Central memory CD8-positive, alpha-beta T cell (primary cell): Measurements from ENCODE around the gene URGCP.
"Not testable (repeated sequence)": the region's sequence is repeated elsewhere in the genome, so short reads cannot be mapped to it uniquely, and the experiment has no call there.

Experiments used
- ATAC-seq: fragments of 150-1000 bp; cut with Tn5 transposase; replicated peaks from 2 replicates; pipeline ENCODE4 v1.10.0; 2022; ENCODE audit warnings: mild to moderate bottlenecking, moderate FRiP score, moderate number of reproducible peaks; ENCODE audit not compliant: poor library complexity, severe bottlenecking; ENCODE audit errors: extremely low read depth
- DNase-seq, 2 donors: peaks; one replicate each; pipeline ENCODE4 v3.0.0; 2021; ENCODE audit warnings: low spot score in 2 of 2
- H3K27ac Mint-ChIP-seq: one replicate; pipeline ENCODE4 v1.8.0; 2022; ENCODE audit warnings: low read depth, mild to moderate bottlenecking, moderate library complexity, mixed read lengths
- H3K27me3 Mint-ChIP-seq: one replicate; pipeline ENCODE4 v1.8.0; 2022; ENCODE audit warnings: mixed read lengths
- H3K36me3 Mint-ChIP-seq: one replicate; pipeline ENCODE4 v1.8.0; 2022; ENCODE audit warnings: mild to moderate bottlenecking, moderate library complexity, mixed read lengths; ENCODE audit not compliant: insufficient read depth
- H3K4me1 Mint-ChIP-seq: one replicate; pipeline ENCODE4 v1.8.0; 2022; ENCODE audit warnings: mixed read lengths
- H3K4me3 Mint-ChIP-seq: one replicate; pipeline ENCODE4 v1.8.0; 2022; ENCODE audit warnings: mild to moderate bottlenecking, moderate library complexity, mixed read lengths
- H3K9me3 Mint-ChIP-seq: one replicate; pipeline ENCODE4 v1.8.0; 2022; ENCODE audit warnings: mixed read lengths

Gene URGCP

DNA sequence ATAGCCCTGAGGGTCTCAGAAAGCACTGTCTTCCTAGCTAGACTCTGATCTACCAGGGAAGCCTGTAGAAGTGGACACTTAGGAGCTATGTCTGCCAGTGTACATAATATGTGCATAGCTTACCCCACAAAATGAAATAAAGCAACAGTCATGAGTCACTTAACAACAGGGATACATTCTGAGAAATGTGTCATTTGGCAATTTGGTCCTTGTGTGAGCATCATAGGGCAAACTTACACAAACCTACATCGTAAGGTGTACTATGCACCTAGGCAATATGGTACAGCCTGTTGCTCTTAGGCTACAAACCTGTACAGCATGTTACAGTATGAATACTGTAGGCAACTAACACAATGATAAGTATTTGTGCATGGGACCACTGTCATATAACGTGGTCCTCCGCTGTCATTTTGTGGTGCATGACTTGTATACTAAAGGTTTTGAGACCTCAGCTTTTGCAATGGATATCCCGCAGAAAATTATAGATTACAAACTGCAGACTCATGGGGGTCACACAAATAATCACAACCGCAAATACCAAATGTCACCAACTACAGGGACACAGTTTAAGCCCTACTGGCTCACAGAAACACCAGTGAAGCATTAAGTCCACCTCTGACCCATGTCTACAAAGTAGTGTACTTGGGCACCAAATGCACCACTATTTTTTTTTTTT is 1.7 kb downstream of the URGCP start:
- peak overlapping the region; percentile 90 for H3K4me3 Mint-ChIP-seq
- no peak for DNase-seq
- ATAC-seq, result no peak

DNA sequence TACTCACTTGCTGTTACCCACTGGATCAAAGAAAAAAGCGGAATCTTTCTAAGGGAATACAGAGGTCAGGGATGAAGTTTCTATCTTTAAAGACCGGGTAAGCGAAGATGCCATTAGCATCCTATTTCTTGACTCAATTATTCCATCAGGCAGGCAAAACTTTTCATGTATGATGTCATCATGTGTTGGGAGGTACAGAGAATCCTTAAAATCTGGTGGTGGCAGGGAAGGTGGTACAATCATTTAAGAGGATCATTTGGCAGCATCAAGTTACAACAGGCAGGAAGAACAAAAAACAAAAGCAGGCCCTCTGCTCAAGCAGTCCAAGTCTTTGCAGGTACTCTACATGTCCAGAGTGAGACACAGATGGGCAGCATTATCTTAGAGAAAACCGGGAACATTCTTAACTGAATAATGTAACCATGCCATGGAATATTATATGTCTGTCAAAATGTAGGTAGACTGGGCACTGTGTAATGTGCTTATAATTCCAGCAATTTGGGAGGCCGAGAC is 3.8 kb downstream of the URGCP start:
- Mint-ChIP-seq H3K27ac (peak overlapping the region; percentile 68), H3K4me3 (no peak overlapping the region), H3K36me3 (peaks cover 4% of the 10 kb centered on the region), H3K27me3 (no peaks in the 10 kb centered on the region), H3K9me3 (no peaks in the 10 kb centered on the region), H3K4me1 (peaks cover 39% of the 10 kb centered on the region)
- DNase-seq, result no peak
- ATAC-seq, result no peak

More for the DNA sequence above, 1.7 kb downstream of the URGCP start:
- Mint-ChIP-seq H3K4me1 (peaks cover 39% of the 10 kb centered on the region), H3K27me3 (no peaks in the 10 kb centered on the region), H3K27ac (peak overlapping the region; percentile 68), H3K36me3 (peaks cover 6% of the 10 kb centered on the region), H3K9me3 (no peaks in the 10 kb centered on the region)

DNA sequence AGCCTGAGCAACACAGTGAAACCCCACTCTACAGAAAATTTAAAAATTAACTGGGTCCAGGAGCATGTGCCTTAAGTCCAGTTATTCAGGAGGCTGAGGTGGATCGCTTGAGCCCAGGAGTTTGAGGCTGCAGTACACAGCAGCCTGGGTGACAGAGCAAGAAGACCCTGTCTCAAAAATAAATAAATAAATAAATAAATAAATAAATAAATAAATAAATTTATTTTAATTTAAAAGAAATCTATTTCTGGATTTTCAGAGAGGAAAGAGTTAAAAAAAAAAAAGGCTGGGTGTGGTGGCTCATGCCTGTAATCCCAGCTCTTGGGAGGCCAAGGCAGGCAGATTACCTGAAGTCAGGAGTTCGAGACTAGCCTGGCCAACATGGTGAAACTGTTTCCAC is 7.8 kb downstream of the URGCP start:
- DNase-seq, ATAC-seq, H3K9me3 Mint-ChIP-seq, H3K27me3 Mint-ChIP-seq, H3K4me3 Mint-ChIP-seq, H3K27ac Mint-ChIP-seq, H3K36me3 Mint-ChIP-seq: not testable (repeated sequence)
- H3K4me1 Mint-ChIP-seq, result peaks cover 57% of the 10 kb centered on the region

DNA sequence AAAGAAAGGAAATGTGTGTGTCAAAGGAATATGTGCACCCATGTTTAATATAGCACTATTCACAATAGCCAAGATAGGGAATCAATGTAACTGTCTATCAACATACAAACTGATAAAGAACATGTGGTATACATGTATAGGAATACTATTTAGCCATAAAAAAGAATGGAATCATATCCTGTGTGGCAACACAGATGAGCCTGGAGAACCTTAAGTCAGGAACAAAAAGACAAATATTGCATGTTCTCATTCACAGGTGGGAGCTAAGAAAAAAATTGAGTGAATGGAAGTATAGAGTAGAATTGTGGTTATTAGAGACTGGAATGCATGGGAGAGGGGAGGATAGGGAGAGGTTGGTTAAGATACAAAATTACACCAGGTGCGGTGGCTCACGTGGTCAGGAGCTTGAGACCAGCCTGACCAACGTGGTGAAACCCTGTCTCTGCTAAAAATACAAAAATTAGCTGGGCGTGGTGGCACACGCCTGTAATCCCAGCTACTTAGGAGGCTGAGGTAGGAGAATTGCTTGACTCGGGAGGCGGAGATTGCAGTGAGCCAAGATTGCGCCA is 10.5 kb downstream of the URGCP start:
- H3K27me3 Mint-ChIP-seq, result no peaks in the 10 kb centered on the region
- H3K4me3 Mint-ChIP-seq, result no peak overlapping the region
- H3K9me3 Mint-ChIP-seq, result no peaks in the 10 kb centered on the region
- peaks cover 6% of the 10 kb centered on the region for H3K36me3 Mint-ChIP-seq
- DNase-seq, result no peak
- H3K27ac Mint-ChIP-seq, result no peak overlapping the region
- H3K4me1 Mint-ChIP-seq, result peaks cover 54% of the 10 kb centered on the region
- ATAC-seq, result no peak

DNA sequence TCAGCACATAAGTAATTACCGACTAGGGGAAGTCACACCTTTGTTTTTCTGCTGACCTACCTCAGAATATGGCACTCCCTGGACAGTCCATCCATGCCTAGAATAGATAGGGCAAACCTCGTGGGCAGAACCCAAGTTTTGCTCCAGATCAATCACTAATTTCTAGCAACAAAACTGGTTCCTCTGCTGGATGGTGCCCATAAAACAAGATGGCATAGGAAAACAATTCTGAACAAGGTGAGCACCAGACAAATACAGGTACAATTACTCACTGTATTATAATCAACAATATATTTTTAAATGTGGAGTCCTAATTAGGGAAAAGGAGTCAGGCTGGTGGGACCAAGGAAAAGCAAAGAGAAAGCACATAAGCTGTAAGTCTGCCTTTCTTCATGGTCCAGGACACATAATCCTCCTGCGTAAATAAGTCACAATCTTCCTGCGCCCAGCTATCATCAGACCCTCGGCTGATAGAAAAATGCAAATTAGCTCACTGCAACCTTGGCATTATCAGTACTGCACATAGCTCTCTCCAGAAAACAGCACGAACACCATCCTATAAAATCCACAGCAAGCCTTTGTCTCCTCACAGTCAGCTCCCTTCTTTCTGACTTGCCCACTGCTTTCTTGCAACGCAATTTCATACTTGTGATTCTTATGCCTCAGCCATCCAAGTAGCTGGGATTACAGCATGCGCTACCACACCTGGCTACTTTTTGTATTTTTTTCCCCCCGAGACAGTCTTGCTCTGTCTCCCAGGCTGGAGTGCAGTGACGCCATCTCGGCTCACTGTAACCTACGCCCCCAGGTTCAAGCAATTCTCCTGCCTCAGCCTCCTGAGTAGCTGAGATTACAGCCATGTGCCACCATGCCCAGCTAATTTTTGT is 15.1 kb downstream of the URGCP start:
- no peak overlapping the region for H3K27ac Mint-ChIP-seq
- no peak overlapping the region for H3K4me3 Mint-ChIP-seq
- H3K4me1 Mint-ChIP-seq, result peaks cover 63% of the 10 kb centered on the region
- no peaks in the 10 kb centered on the region for H3K27me3 Mint-ChIP-seq
- no peak for ATAC-seq
- peaks cover 8% of the 10 kb centered on the region for H3K36me3 Mint-ChIP-seq
- DNase-seq, result no peak
- H3K9me3 Mint-ChIP-seq, result no peaks in the 10 kb centered on the region

DNA sequence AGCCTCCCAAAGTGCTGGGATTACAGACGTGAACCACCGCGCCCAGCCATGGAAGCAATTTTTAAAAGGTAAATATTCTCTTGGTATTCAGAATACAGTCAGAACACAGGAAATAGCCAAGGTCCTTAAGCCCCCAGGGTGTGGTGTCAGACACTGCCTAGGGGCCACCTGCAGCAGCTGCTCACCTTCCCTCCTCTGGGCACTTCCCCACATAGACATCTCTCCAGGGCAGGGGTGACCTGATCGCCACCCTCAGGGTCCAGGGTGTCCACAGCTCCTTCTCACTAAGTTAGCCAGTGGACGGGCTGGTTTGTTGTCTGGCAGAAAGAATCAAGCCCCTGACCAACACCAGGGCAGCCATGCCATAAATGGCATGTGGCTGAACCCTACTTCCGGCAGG is 15.9 kb downstream of the URGCP start:
- H3K27ac Mint-ChIP-seq, result no peak overlapping the region
- H3K27me3 Mint-ChIP-seq, result no peaks in the 10 kb centered on the region
- no peak overlapping the region for H3K4me3 Mint-ChIP-seq

DNA sequence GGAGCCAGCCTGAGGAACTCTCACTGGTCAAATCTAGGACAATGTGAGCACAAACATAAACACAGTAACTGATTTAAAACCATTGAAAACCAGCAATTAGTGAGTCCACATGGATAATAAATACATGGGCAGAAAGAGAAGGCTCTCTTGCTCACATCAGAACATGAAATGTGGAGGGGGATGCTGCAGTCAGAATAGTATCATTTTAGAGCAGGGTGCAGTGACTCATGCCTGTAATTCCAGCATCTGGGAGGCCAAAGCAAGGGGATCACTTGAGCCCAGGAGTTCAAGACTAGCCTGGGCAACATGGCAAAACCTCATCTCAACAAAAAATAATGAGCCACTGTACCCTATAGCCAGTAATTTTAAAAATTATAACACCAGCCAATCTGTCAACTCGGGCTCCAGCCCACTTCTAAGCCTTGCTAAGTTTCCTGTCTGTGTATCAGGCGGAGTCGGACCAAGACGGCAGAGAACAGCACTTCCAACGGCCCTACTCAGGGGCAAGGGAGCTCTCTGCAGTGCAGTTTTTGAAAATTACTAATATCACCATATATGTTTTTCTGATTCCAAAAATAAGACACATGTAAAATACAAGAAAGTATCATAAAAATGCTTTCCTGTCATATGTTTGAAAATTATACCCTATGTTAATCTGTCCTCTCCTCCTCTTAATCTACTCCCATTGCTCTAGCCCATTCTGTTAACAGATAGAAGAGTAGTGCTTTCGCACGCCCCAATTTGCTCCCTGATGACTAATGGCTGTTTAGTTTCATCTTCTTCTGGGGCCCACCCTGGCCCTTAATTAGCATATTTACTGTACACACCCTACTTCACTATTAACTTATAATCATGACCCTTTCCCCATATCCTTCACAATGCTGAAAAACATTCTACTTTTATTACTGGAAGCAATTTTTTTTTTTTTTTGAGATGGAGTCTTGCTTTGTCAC is 17.1 kb downstream of the URGCP start:
- H3K9me3 Mint-ChIP-seq, result no peaks in the 10 kb centered on the region
- H3K4me3 Mint-ChIP-seq, result no peak overlapping the region
- H3K27ac Mint-ChIP-seq, result no peak overlapping the region
- H3K27me3 Mint-ChIP-seq, result no peaks in the 10 kb centered on the region
- peaks cover 5% of the 10 kb centered on the region for H3K36me3 Mint-ChIP-seq
- DNase-seq (no peak), ATAC-seq (no peak)
- H3K4me1 Mint-ChIP-seq, result peaks cover 48% of the 10 kb centered on the region

More for the DNA sequence above, 15.9 kb downstream of the URGCP start:
- H3K9me3 Mint-ChIP-seq, result no peaks in the 10 kb centered on the region
- H3K4me1 Mint-ChIP-seq, result peaks cover 57% of the 10 kb centered on the region
- H3K36me3 Mint-ChIP-seq, result peaks cover 6% of the 10 kb centered on the region
- ATAC-seq (no peak), DNase-seq (no peak)

DNA sequence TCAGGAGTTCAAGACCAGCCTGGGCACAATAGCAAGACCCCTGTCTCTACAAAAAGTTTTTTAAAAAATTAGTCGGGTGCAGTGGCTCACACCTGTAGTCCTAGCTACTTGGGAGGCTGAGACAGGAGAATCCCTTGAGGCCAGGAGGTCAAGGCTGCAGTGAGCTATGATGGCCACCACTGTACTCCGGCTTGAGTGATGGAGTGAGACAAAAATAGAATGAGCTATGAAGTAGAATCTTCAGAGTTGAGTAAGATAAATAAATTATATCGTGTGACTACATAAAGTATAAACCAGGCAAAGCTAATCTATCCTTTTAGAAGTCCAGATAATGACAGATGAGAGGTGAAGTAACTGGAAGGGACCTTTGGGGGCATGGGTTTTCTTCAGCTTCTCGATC is 21.8 kb downstream of the URGCP start:
- Mint-ChIP-seq H3K4me1 (peaks cover 11% of the 10 kb centered on the region), H3K27ac (no peak overlapping the region), H3K27me3 (no peaks in the 10 kb centered on the region), H3K36me3 (peaks cover 22% of the 10 kb centered on the region), H3K4me3 (no peak overlapping the region), H3K9me3 (no peaks in the 10 kb centered on the region)
- DNase-seq (no peak), ATAC-seq (no peak)

DNA sequence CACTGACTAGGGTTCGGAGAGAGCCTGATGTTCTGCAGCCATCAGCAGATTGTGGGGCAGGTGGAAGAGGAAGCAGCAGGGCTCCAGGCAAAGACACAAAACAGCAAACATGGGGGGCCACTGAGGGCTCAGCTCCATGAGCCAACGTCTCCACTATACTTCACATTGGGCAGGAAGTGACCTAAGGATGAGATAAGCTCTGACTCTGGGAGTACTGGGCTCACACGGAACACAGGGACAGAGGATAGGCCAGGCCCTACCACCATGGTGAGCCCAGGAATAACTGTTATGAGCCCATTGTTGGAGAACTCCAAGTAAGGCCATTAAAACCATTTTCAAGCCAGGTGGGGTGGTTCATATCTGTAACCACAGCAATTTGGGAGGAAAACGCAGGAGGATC is 22.2 kb downstream of the URGCP start:
- no peaks in the 10 kb centered on the region for H3K9me3 Mint-ChIP-seq
- DNase-seq (no peak), ATAC-seq (no peak)
- H3K4me3 Mint-ChIP-seq, result no peak overlapping the region
- no peak overlapping the region for H3K27ac Mint-ChIP-seq
- H3K36me3 Mint-ChIP-seq, result peaks cover 23% of the 10 kb centered on the region
- H3K27me3 Mint-ChIP-seq, result no peaks in the 10 kb centered on the region
- H3K4me1 Mint-ChIP-seq, result peaks cover 7% of the 10 kb centered on the region

DNA sequence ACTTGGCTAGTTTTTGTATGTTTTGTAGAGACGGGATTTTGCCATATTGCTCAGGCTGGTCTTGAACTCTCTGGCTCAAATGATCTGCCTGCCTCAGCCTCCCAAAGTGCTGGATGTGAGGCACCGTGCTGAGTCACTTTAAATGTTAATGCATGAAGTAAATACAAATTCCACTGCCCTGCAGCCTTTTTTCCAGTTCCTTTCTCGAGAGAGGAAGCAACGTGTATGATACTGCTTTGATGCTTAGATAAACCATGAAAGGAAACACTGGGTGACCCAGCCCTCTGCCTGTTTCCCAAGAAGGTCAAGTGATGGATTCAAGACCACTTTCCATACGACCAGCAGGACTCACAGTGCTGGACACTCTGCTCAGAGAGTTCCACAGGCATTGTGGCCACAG is 25.8 kb downstream of the URGCP start:
- Mint-ChIP-seq H3K27ac (no peak overlapping the region), H3K9me3 (no peaks in the 10 kb centered on the region), H3K4me3 (no peak overlapping the region), H3K27me3 (no peaks in the 10 kb centered on the region), H3K36me3 (peaks cover 41% of the 10 kb centered on the region), H3K4me1 (no peaks in the 10 kb centered on the region)
- DNase-seq (no peak), ATAC-seq (no peak)

DNA sequence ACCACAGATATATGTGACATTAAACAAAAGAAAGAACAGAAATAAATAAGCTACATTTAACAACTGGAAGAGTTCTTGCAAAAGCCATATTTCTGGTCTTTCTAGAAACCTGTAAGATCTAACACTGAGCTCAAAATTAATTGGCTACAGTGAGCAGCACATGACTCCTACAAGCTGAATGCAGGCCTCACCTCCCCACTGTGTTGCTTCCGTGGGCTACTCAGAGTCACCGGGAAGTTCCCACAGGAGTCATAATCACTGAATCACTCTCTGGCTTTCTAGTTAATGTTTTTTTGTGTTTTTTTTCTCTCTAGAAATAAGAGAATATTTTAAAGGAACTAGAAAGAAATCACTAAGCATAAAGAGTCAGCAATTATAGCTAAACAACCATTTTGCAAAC is 26.9 kb downstream of the URGCP start:
- no peak overlapping the region for H3K4me3 Mint-ChIP-seq
- H3K36me3 Mint-ChIP-seq, result peaks cover 41% of the 10 kb centered on the region
- ATAC-seq (no peak), DNase-seq (no peak)
- no peaks in the 10 kb centered on the region for H3K4me1 Mint-ChIP-seq
- H3K9me3 Mint-ChIP-seq, result no peaks in the 10 kb centered on the region
- no peak overlapping the region for H3K27ac Mint-ChIP-seq
- H3K27me3 Mint-ChIP-seq, result no peaks in the 10 kb centered on the region

DNA sequence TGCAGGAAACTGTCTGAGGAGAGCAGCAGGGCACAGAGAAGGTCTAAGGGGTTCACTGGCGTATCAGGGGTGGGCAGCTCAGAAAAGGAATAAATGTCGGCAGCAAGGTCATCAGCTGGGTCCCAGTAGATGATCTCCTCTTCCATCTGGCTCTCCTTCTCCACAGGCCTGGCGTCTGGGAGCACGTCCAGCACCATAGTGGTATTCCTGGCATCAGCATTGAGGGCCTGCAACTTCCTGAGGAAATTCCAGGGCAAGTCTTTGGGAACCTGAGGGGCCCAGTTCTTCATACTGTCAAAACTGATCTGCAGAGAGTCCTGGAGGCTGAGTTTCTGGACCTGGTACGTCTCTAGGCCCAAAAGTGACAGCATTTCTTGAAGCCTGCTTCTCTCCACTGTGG is 27.5 kb downstream of the URGCP start:
- Mint-ChIP-seq H3K27me3 (no peaks in the 10 kb centered on the region), H3K36me3 (peaks cover 40% of the 10 kb centered on the region), H3K27ac (no peak overlapping the region), H3K4me1 (no peaks in the 10 kb centered on the region), H3K9me3 (no peaks in the 10 kb centered on the region), H3K4me3 (no peak overlapping the region)
- no peak for ATAC-seq
- no peak for DNase-seq
